GM12892 (cell line): ENCODE measurements around the gene ASGR2.

Experiments used
- POLR2A ChIP-seq: IDR thresholded peaks from 2 replicates; pipeline ENCODE4 v1.6.1; 2011; ENCODE audit warnings: low read depth, low read length, control low read depth
- POLR2AphosphoS5 ChIP-seq: IDR thresholded peaks from 2 replicates; pipeline ENCODE4 v1.6.1; 2011; ENCODE audit warnings: low read depth, low read length, control low read depth

DNA sequence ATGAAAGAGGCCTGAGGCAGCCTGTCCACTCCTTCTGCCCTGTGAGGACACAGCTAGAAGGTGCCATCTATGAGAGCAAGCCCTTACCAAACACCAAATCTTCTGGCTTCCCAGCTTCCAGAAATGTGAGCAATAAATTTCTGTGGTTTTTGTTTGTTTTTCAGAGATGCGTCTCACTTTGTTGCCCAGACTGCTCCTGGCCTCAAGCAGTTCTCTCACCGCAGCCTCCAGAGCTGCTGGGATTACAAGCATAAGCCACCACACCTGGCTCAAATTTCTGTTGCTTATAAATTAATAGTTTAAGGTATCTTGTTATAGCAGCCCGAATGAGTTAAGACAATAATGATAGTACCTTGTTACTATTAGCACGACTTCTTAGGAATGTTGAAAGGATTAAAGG lies 58.2 kb downstream of the ASGR2 start:
- TF ChIP-seq POLR2AphosphoS5, result no peak
- no peak for TF ChIP-seq POLR2A
